ENCODE data around the gene TYRP1.

TYRP1 gene

GRCh38 chr9:12737871-12738270, 44.7 kb downstream of the TYRP1 start:
- DNase-seq: peak; percentile 11

- no peak for DNase-seq
These were observed 45.9 kb downstream of the TYRP1 start for GRCh38 chr9:12739014-12739652.

GRCh38 chr9:12740845-12741244, 47.7 kb downstream of the TYRP1 start:
- DNase-seq: no peak

- DNase-seq: no peak
These were observed 54.8 kb downstream of the TYRP1 start for GRCh38 chr9:12748016-12748415.

GRCh38 chr9:12748954-12749353, 55.8 kb downstream of the TYRP1 start:
- no peak for DNase-seq

DNA sequence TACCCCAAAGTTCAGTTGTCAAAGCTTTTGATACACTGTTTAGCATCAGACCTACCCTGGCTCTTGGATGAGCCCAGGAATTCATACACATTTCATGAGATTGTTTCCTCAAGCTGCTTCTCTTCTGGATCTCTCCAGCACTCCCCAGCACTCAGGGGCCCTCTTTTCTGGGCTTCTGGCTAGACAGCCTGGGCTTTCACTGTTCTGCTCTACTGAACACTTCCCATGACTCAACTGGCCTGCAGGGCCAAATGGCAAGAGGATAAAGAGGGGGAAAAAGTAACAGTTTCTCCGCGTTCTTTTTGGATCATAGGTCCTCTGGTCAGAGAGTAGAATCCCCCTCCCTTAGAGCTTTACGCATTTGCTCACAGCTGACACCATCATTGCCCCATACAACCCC, 60.7 kb downstream of the TYRP1 start:
- no peak for DNase-seq

- DNase-seq: no peak
These were observed 66.6 kb downstream of the TYRP1 start for GRCh38 chr9:12759761-12760160.

Measured in NCI-H2171 treated with DMSO at 0.1 percent for 48 hours (cell line).